A549 (cell line): ENCODE data around the gene SUSD3. TPM values are rescaled to one million over a fixed set of nuclear protein-coding genes. Genes with fewer than 3 reads are reported as not detected.

Experiments
- ATAC-seq, 2 experiments: fragments of 200-7000 bp in 1 of 2; fragments of >200 bp in 1 of 2; cut with Nextera tagmentation in 1 of 2; cut with Tn5 transposase in 1 of 2; 3 replicates each; pipeline versions ENCODE4 v1.8.0 to v1.9.1; 2018 to 2020; ENCODE audit warnings: mild to moderate bottlenecking in 1 of 2, moderate library complexity in 1 of 2
- CTCF ChIA-PET: fragments of 300-600 bp; sonication (Branson Sonifier 250); formaldehyde crosslinking; extraction: SDS; loops from one replicate; lab custom pipeline; 2021; ENCODE audit warnings: antibody characterized with exemption, inconsistent platforms; lab: Yijun Ruan, JAX
- POLR2A ChIA-PET: fragments of 350-600 bp; formaldehyde crosslinking; extraction: SDS; loops from one replicate; lab custom pipeline; 2021; ENCODE audit warnings: antibody characterized with exemption, inconsistent platforms; lab: Yijun Ruan, JAX
- DNase-seq, 2 experiments: peaks; one replicate each; pipeline versions ENCODE4 v3.0.0 to v3.0.0-alpha.2; 2011 to 2016; ENCODE audit warnings: low read depth in 1 of 2, low spot score in 1 of 2
- FAIRE-seq: peaks from 2 replicates; lab custom pipeline; 2011; peaks lifted over from hg19 to GRCh38; lab: Jason Lieb, UNC
- H3K27ac ChIP-seq, 2 experiments: fragments of >200 bp; sonication (Bioruptor Twin); formaldehyde crosslinking; 3 replicates each; pipeline ENCODE4 v1.5.1; 2016 to 2017
- H3K4me1 ChIP-seq: fragments of >200 bp; sonication (Bioruptor Twin); formaldehyde crosslinking; 3 replicates; pipeline ENCODE4 v1.6.1; 2016
- H3K4me2 ChIP-seq: fragments of >200 bp; sonication (Bioruptor Twin); formaldehyde crosslinking; 3 replicates; pipeline ENCODE4 v1.6.1; 2016
- H3K4me3 ChIP-seq: fragments of >200 bp; sonication (Bioruptor Twin); formaldehyde crosslinking; 3 replicates; pipeline ENCODE4 v1.5.1; 2016
- H3K9me3 ChIP-seq: fragments of >200 bp; sonication (Bioruptor Twin); formaldehyde crosslinking; 3 replicates; pipeline ENCODE4 v1.6.1; 2016
- BHLHE40 ChIP-seq: IDR thresholded peaks from 2 replicates; pipeline ENCODE4 v1.6.1; 2012; ENCODE audit warnings: low read depth, low read length, inconsistent platforms
- CBX8 ChIP-seq: fragments of 200-600 bp; sonication (generic); IDR thresholded peaks from 2 replicates; pipeline ENCODE4 v1.6.1; 2016
- CEBPB ChIP-seq, 2 experiments: fragments of >200 bp in 1 of 2; sonication (Bioruptor Twin) in 1 of 2; formaldehyde crosslinking in 1 of 2; IDR thresholded peaks; 2 replicates each; pipeline ENCODE4 v1.6.1; 2012 to 2016
- CHD2 ChIP-seq: fragments of 150-350 bp; IDR thresholded peaks from 2 replicates; pipeline ENCODE4 v1.6.1; 2014; ENCODE audit warnings: low read length; ENCODE audit not compliant: partially characterized antibody
- CHD4 ChIP-seq: fragments of 200-600 bp; sonication (generic); IDR thresholded peaks from 2 replicates; pipeline ENCODE4 v1.6.1; 2016; ENCODE audit warnings: antibody characterized with exemption, mild to moderate bottlenecking, borderline replicate concordance
- CTCF ChIP-seq: fragments of >200 bp; sonication (Bioruptor Twin); formaldehyde crosslinking; IDR thresholded peaks from 3 replicates; pipeline ENCODE4 v1.5.1; 2016
- ESRRA ChIP-seq: fragments of 150-350 bp; IDR thresholded peaks from 2 replicates; pipeline ENCODE4 v1.6.1; 2014; ENCODE audit warnings: mild to moderate bottlenecking, low read length, borderline replicate concordance
- FOSB ChIP-seq: fragments of 250-450 bp; sonication (Bioruptor Pico); IDR thresholded peaks from 2 replicates; pipeline ENCODE4 v1.5.0; 2020; ENCODE audit warnings: mild to moderate bottlenecking, moderate library complexity
- FOSL2 ChIP-seq, 2 experiments: fragments of 450-650 bp in 1 of 2; fragments of >200 bp in 1 of 2; sonication (Bioruptor Twin) in 1 of 2; formaldehyde crosslinking; IDR thresholded peaks; 2 replicates each; pipeline versions ENCODE4 v1.5.0 to v1.6.1; 2016 to 2020; ENCODE audit warnings: mild to moderate bottlenecking in 1 of 2, moderate library complexity in 1 of 2
- HOXA7 ChIP-seq: fragments of 250-450 bp; sonication (Bioruptor Pico); IDR thresholded peaks from 2 replicates; pipeline ENCODE4 v1.5.0; 2020; ENCODE audit warnings: mild to moderate bottlenecking, moderate library complexity
- JUNB ChIP-seq: fragments of >200 bp; sonication (Bioruptor Twin); formaldehyde crosslinking; IDR thresholded peaks from 2 replicates; pipeline ENCODE4 v1.6.1; 2016
- KDM5A ChIP-seq: fragments of 200-600 bp; sonication (generic); IDR thresholded peaks from 2 replicates; pipeline ENCODE4 v1.6.1; 2016; ENCODE audit warnings: antibody characterized with exemption, mild to moderate bottlenecking
- MAFK ChIP-seq: fragments of 450-650 bp; IDR thresholded peaks from 2 replicates; pipeline ENCODE4 v1.6.1; 2014; ENCODE audit not compliant: partially characterized antibody
- MAZ ChIP-seq: fragments of 150-350 bp; IDR thresholded peaks from 2 replicates; pipeline ENCODE4 v1.6.1; 2014; ENCODE audit warnings: antibody characterized with exemption, low read depth, low read length, borderline replicate concordance
- MYC ChIP-seq: IDR thresholded peaks from 2 replicates; pipeline ENCODE4 v1.6.1; 2012; ENCODE audit warnings: mild to moderate bottlenecking, inconsistent platforms, low read length, improper control_type of control experiment, borderline replicate concordance
- NR3C1 ChIP-seq: fragments of >200 bp; sonication (Bioruptor Twin); formaldehyde crosslinking; IDR thresholded peaks from 3 replicates; pipeline ENCODE4 v1.6.1; 2017
- PHF8 ChIP-seq: fragments of 200-600 bp; sonication (generic); IDR thresholded peaks from 2 replicates; pipeline ENCODE4 v1.6.1; 2016; ENCODE audit warnings: low read depth, mild to moderate bottlenecking, antibody characterized with exemption, moderate library complexity, borderline replicate concordance
- POLR2A ChIP-seq: IDR thresholded peaks from 2 replicates; pipeline ENCODE4 v1.6.1; 2012; ENCODE audit warnings: mild to moderate bottlenecking, low read length
- POLR2AphosphoS2 ChIP-seq: conservative IDR thresholded peaks from 2 replicates; pipeline ENCODE4 v1.6.1; 2012; ENCODE audit warnings: low read length, improper control_type of control experiment, inconsistent platforms
- RAD21 ChIP-seq, 2 experiments: fragments of >200 bp in 1 of 2; sonication (Bioruptor Twin) in 1 of 2; formaldehyde crosslinking in 1 of 2; IDR thresholded peaks in 1 of 2; conservative IDR thresholded peaks in 1 of 2; 2 replicates in 1 of 2; 3 replicates in 1 of 2; pipeline ENCODE4 v1.6.1; 2012 to 2018; ENCODE audit warnings: inconsistent platforms in 1 of 2
- SMC3 ChIP-seq: fragments of >200 bp; sonication (Bioruptor Twin); formaldehyde crosslinking; IDR thresholded peaks from 3 replicates; pipeline ENCODE4 v1.6.1; 2018; ENCODE audit warnings: inconsistent platforms
- ZC3H11A ChIP-seq: fragments of 450-650 bp; IDR thresholded peaks from 2 replicates; pipeline ENCODE4 v1.6.1; 2014; ENCODE audit warnings: antibody characterized with exemption, mild to moderate bottlenecking
- ZFP36 ChIP-seq: fragments of 450-650 bp; IDR thresholded peaks from 2 replicates; pipeline ENCODE4 v1.6.1; 2014; ENCODE audit warnings: borderline replicate concordance; ENCODE audit not compliant: partially characterized antibody
- ZSCAN20 ChIP-seq: fragments of 250-450 bp; sonication (Bioruptor Pico); IDR thresholded peaks from 2 replicates; pipeline ENCODE4 v1.8.0; 2022; ENCODE audit warnings: mild to moderate bottlenecking, moderate library complexity
- WGBS: methylation state at CpG from one replicate; pipeline ENCODE4 v1.1.6; 2017; ENCODE audit errors: missing lambda C conversion rate; 5-methylcytosine and 5-hydroxymethylcytosine counted together
- polyA plus RNA-seq, 4 experiments: library from polyadenylated mRNA; depleted of rRNA in 3 of 4; stranded (reverse); fragments of >200 nt; fragmentation: RNase III in 1 of 4; extraction: RNeasy Plus Mini Kit Qiagen cat#74134 plus additional on column Dnase treatment in 1 of 4; gene quantifications; 2 replicates in 3 of 4; 3 replicates in 1 of 4; pipeline ENCODE4 v1.2.3, GENCODE V29; 2011 to 2017
- TF ChIP-seq, protein P1 (sequence below): fragments of 200-600 bp; sonication (generic); IDR thresholded peaks from 2 replicates; pipeline ENCODE4 v1.6.1; 2016; ENCODE audit warnings: antibody characterized with exemption, mild to moderate bottlenecking, moderate library complexity

SUSD3 gene
- polyA plus RNA-seq, 2 of the 4 experiments (the other 2 are of a cell fraction), result 0.27 to 0.34 TPM

DNA sequence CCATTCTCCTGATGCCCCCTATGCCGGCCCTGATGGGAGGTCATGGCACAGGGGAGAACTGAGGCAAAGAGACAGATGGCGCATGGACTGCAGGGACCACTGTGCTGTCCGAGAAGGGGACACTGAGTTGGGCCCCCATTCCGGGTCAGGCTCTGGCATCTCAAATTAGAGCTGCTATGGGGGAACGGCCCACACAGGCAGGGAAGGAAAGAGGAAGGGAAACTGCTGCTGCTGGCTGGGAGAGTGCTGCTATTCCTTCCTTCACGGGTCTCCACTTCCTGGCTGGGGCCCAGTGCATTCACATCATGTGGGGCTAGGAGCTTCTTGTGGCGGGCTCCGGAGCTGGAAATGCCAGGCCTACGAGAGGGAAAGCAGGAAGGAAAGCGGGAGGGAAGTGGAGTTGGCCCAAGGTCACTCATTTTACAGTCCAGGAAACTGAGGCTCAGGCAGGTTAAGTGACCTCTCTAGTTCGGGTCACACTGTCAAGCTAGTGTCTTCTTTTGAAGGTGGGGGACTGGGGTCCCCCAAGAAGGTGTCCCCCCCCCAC lies 36.2 kb downstream of the SUSD3 start:
- peaks cover 64% of the 10 kb centered on the region for H3K4me1 ChIP-seq
- no peak for FAIRE-seq
- TF ChIP-seq MAZ, result no peak
- TF ChIP-seq, protein P1, sequence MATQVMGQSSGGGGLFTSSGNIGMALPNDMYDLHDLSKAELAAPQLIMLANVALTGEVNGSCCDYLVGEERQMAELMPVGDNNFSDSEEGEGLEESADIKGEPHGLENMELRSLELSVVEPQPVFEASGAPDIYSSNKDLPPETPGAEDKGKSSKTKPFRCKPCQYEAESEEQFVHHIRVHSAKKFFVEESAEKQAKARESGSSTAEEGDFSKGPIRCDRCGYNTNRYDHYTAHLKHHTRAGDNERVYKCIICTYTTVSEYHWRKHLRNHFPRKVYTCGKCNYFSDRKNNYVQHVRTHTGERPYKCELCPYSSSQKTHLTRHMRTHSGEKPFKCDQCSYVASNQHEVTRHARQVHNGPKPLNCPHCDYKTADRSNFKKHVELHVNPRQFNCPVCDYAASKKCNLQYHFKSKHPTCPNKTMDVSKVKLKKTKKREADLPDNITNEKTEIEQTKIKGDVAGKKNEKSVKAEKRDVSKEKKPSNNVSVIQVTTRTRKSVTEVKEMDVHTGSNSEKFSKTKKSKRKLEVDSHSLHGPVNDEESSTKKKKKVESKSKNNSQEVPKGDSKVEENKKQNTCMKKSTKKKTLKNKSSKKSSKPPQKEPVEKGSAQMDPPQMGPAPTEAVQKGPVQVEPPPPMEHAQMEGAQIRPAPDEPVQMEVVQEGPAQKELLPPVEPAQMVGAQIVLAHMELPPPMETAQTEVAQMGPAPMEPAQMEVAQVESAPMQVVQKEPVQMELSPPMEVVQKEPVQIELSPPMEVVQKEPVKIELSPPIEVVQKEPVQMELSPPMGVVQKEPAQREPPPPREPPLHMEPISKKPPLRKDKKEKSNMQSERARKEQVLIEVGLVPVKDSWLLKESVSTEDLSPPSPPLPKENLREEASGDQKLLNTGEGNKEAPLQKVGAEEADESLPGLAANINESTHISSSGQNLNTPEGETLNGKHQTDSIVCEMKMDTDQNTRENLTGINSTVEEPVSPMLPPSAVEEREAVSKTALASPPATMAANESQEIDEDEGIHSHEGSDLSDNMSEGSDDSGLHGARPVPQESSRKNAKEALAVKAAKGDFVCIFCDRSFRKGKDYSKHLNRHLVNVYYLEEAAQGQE, result no peak
- no peak for TF ChIP-seq FOSL2 (IDR thresholded peaks at IDR 0.05)
- no peak for TF ChIP-seq FOSL2 (CRISPR knock-in tag; IDR thresholded peaks at IDR 0.05)
- no peak for TF ChIP-seq BHLHE40
- TF ChIP-seq ZC3H11A, result no peak
- no peak for TF ChIP-seq ZSCAN20 (CRISPR knock-in tag)
- TF ChIP-seq NR3C1, result no peak
- no peak for TF ChIP-seq HOXA7 (CRISPR knock-in tag)
- DNase-seq, result no peak
- WGBS, result 69% methylated on average over 11 of the region's 11 CpGs
- ChIA-PET POLR2A (interaction anchor here (1.0 to 2.1 kb wide), 2 partner anchors 25 to 472 kb away, joined by 5 to 12 read pairs; no protein-coding TSS in a partner anchor), CTCF (interaction anchor here (0.7 to 1.5 kb wide), 4 partner anchors 14 to 91 kb away, joined by 3 to 4 read pairs (median 4); no protein-coding TSS in a partner anchor)
- peak overlapping the region; percentile 98 to 99 for H3K27ac ChIP-seq
- peak overlapping the region; percentile 99 for H3K4me2 ChIP-seq
- no peak for ATAC-seq
- peaks cover 15% of the 10 kb centered on the region for H3K9me3 ChIP-seq
- H3K4me3 ChIP-seq, result peak overlapping the region; percentile 57

GRCh38 chr9:93095205-93096130 lies 37.0 kb downstream of the SUSD3 start:
- FAIRE-seq, result no peak
- H3K4me3 ChIP-seq, result peak overlapping the region; percentile 57
- peaks cover 64% of the 10 kb centered on the region for H3K4me1 ChIP-seq
- H3K4me2 ChIP-seq, result peak overlapping the region; percentile 99
- peak; percentile 55 to 89 for ATAC-seq
- 20% methylated on average over 9 of the region's 95 CpGs for WGBS
- POLR2A ChIA-PET, result interaction anchor here (0.6 to 2.1 kb wide), 9 partner anchors 14 to 471 kb away, joined by 3 to 12 read pairs (median 3); no protein-coding TSS in a partner anchor
- peak overlapping the region; percentile 98 to 99 for H3K27ac ChIP-seq
- H3K9me3 ChIP-seq, result peaks cover 8% of the 10 kb centered on the region
- CTCF ChIA-PET, result interaction anchor here (0.7 to 4.4 kb wide), 5 partner anchors 10 to 92 kb away, joined by 3 to 47 read pairs (median 4); no protein-coding TSS in a partner anchor
- DNase-seq, result peak; percentile 91 to 98
- TF ChIP-seq MAFK (no peak), ZFP36 (no peak), MAZ (no peak), RAD21 (conservative IDR thresholded peaks at IDR 0.05 in 1 of 2, IDR thresholded peaks at IDR 0.05 in 1 of 2) (no peak), HOXA7 (CRISPR knock-in tag) (no peak), KDM5A (no peak), SMC3 (no peak), CHD2 (no peak), MYC (no peak), CBX8 (no peak), POLR2A (peak; percentile 83), PHF8 (peak; percentile 59; the same call in 1 of the 2 replicates), CEBPB (IDR thresholded peaks at IDR 0.05) (no peak), CHD4 (no peak), ESRRA (0 out of 2 replicates have a peak, but pooled peaks have one; percentile 28), JUNB (no peak), FOSL2 (IDR thresholded peaks at IDR 0.05) (no peak), FOSL2 (CRISPR knock-in tag; IDR thresholded peaks at IDR 0.05) (0 out of 2 replicates have a peak, but pooled peaks have one; percentile 18), FOSB (CRISPR knock-in tag) (no peak), POLR2AphosphoS2 (no peak), CTCF (no peak)
- TF ChIP-seq, protein P1, result peak; percentile 72
